ENCODE results near the gene HSPA14.
"Not testable (repeated sequence)": the region's sequence is repeated elsewhere in the genome, so short reads cannot be mapped to it uniquely, and the experiment has no call there.

HSPA14 gene

DNA sequence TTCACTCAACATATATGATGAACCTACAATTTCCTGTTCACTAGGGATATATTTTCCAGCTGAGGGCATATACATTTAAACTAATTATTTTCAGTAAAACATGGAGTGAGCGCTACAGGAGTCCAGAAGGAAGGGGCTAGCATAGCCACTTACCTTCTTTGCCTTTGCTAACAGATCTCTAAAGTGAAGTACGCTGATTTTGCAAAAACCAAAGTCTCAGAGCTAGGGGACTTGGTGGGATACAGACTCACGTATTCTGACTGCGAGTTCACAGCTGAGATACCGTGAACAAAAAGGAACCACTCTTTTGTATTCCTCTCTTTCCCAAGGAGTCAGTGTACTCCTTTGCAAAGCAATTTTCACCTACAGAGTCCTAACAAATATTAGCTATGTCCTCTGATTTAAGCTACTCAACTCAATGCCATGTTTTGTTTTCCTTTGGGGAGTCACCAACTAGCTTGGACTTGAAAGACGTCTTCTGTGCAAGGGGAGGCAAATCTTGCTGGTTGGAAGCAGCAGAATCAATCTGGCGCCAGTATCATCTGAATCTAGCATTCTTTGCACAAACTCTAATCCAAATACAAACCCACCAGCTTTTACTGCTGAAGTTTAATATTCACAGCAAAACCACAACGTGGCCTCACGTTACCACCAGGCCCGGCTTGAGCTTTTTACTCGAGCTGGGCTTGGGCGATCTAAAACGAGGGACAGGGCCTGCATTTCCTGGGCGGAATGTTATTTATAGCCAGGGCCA is 926 bp upstream of the HSPA14 start:
- no peak for DNase-seq

DNA sequence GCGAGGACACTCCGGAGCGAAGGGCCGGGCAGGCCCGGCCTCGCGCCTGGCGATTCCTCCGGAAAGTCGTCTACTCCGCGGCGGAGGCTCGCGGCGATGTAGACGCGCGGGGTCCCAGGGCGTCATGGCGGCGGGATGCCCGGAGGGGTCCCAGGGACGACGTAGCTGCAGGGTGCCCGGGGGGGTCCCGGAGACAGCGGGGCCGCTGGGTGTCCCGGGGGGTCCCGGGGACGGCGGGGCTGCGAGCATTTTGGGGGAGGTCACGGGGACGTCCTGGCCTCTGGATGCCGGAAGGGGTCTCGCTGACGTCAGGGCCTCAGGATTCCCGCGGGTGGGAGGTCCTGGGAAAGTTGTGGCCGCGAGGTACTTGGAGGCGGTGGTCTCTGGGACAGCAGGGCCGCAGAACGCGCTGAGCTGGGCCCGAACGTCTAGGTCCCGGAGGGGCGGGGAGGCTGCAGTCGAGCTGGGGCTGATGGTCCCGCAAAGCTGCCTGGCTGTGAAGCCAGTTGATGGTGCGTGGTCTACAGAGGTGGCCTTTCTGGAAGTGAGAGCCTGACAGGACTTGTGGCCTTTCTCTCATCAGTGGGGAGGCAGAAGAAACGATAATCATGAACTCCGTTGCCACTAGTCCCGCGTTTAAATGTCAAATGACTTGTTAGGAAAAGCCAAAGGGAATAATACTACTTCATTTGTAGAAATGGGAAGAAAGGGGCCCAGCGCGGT is 637 bp downstream of the HSPA14 start:
- DNase-seq = peak; percentile 47

DNA sequence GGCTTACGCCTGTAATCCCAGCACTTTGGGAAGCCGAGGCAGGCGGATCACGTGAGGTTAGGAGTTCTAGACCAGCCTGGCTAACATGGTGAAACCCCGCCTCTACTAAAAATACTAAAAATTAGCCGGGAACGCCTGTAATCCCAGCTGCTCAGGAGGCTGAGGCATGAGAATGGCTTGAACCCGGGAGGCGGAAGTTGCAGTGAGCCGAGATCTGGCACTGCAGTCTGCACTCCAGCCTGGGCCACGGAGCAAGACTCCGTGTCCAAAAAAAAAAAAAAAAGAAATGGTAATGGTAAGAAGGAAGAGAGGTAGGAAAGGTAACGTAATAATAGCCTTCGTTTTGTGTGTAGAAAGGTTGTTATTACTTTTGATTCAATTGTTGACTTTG is 1.2 kb downstream of the HSPA14 start:
- peak; percentile 42 for DNase-seq

GRCh38 chr10:14840178-14840577 is 2.1 kb downstream of the HSPA14 start:
- DNase-seq = no peak

GRCh38 chr10:14843327-14843988 is 5.4 kb downstream of the HSPA14 start:
- no peak for DNase-seq

GRCh38 chr10:14844948-14845347 is 6.8 kb downstream of the HSPA14 start:
- no peak for DNase-seq

- DNase-seq = no peak
Measured at GRCh38 chr10:14852236-14852635, 14.1 kb downstream of the HSPA14 start.

DNA sequence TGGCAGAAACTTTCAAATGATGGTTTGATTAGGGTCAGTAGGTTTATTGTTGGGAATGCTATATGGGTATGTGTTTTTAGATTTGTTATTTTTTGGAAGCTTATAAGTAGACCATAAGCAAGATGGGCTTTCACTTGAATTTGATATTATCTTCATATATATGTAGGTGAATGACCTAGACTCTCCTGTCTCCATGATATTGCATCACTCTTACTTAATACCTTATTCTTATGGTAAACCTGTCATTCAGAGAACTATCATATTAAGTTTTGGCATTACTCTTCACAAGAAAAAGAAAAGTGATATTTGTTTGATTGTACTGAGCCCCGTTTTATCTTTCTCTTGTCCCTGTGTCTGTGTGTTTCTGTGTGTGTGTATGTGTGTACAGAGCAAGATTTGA is 17.3 kb downstream of the HSPA14 start:
- no peak for DNase-seq

DNA sequence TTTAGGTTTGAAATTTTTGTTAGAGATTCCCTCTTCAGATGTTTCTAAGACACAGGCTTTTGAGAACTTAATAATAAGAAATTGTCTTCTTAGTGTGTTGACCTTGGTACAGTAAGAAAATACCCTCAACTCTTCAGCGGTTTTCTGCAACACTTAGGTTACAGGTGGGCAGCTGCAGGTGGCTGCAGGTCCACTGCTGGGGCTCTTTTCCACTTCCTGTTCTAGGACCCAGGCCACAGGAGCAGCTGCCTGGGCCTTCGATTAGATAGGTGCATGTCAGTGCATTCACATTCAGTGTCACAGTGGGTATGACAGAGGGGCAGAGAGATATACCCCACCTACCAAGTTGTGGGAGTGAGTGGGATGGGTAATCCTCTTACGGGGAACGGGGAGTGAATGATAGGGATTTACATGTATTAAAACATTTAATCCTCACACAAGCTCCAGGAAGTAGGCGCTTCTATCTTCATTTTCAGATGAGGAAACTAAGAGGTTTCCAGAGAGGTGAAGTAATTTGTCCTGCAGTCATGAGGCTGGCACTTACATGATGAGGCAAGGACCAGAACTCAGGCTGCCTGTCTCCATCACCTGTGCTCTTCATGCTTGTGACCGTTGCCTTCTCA is 20.3 kb downstream of the HSPA14 start:
- peak; percentile 92 for DNase-seq

DNA sequence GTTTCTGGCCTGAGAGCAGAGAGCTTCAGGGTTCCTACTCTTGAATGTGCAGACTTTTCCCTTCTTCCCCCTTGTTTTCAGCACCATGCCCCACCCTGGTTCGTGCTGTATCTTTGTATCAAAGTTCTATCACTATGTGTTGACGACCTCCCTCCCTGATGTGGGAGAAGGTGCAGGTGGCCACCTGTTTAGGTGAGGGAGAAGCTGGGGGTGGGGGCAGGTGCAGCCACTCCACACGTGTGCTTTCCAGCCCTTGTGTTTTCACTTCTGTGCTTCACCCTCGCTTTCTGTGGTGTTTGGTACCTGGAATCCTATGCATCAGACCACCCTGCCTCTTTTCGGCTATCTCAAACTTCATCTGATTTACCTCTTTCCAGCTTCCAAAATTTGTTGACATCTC is 20.9 kb downstream of the HSPA14 start:
- no peak for DNase-seq

DNA sequence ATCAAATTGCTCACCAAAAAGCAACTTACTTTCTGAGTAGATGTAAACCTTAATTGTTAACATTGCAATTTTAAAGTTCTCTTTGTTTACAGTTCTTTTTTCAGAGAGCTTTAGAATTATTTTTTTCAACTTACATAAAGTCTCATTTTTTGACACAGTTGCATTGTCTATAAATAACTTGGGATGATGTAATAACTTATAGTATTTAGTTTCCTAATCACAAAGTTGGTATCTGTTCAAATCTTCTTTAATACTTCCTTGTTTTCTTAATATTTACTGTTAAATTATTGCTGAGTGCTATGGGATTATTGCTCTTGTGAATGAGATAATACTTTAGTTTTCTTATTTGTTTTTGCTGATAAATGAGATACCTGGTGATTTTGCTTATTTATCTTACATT is 21.7 kb downstream of the HSPA14 start:
- DNase-seq = no peak

DNA sequence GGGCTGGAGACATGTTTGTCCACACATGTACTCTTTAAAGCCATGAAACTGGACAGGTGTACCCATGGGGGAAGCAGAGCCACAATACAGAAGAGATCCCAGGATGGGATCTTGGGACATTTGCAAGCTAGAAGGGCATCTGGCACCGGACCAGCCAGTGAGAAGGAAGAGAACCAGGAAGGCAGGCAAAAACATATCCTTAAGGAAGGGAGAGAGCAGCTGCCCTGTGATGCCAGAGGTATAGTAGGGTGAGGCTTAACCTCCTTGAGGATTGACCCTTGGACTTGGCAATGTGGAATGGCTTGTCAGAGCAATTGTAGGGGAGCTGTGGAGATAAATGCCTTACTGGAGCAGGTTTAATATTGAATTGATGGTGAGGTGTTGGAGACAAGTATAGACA is 22.7 kb downstream of the HSPA14 start:
- no peak for DNase-seq

- DNase-seq = not testable (repeated sequence)
Measured at GRCh38 chr10:14864466-14864865, 26.4 kb downstream of the HSPA14 start.

- not testable (repeated sequence) for DNase-seq
Measured at GRCh38 chr10:14864871-14865270, 26.8 kb downstream of the HSPA14 start.

DNA sequence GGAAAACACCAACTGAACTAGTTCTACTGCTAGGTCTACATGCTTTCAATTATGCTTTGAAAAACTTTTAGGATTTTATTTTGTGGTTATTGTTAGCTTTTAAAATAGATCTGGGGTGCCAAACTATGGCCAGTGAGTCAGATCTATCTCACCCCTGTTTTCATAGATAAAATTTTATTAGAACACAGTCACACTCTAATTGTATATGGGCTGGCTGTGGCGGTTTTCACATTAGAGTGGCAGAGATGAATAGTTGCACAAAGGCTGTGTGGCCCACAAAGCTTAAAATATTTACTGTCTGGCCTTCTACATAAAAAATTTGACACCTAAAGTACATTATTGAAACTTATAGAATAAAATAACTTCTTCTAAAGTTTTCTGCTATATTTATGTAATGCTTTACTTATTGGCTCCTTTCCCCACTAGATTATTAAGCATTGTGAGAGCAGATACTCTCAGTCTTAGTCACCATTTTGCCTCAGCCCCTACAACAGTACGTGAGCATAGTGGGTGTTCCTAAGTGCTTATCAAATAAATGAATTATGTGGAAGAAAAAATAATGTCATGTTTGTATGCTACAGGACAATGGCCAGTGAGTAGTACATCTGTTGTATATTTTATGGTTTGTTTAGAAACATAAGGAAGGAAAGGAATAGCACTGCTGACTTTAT is 35.1 kb downstream of the HSPA14 start:
- DNase-seq = no peak

DNA sequence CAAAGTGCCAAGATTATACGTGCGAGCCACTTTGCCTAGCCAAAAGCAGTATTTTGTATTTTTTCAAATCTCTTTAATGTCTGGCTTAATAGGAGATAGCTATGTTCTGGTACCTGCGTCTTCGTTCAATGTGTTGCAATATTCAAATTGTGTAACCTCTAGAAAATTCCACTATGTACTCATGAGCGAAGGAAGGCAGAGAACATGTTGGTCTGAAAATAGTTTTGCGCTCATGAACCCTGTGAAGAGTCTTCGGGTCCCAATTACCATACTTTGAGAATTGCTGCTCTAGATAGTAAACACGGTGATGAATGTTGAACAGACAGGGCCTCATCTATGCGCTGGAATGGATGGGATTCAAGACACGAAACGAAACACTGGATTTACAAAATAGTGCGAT is 37.8 kb downstream of the HSPA14 start:
- DNase-seq = no peak

DNA sequence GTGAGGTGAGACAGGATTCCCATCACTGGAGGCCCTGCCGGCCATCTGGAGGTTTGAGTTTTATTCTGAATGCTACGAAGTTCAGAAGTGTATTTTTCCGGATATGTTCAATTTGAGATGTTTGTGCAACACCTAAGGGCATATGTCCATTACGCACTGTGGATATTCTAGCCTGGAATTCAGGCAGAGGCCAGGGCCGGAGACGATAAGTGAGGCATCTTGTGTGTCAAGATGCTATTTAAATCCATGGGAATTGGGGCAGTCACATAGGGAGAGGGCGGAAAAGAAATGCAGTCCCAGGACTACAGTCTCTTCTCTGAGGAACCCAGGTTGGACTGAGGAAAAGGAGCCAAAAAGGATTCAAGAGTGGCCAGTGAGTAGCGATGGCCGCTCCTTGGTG is 38.7 kb downstream of the HSPA14 start:
- no peak for DNase-seq

DNA sequence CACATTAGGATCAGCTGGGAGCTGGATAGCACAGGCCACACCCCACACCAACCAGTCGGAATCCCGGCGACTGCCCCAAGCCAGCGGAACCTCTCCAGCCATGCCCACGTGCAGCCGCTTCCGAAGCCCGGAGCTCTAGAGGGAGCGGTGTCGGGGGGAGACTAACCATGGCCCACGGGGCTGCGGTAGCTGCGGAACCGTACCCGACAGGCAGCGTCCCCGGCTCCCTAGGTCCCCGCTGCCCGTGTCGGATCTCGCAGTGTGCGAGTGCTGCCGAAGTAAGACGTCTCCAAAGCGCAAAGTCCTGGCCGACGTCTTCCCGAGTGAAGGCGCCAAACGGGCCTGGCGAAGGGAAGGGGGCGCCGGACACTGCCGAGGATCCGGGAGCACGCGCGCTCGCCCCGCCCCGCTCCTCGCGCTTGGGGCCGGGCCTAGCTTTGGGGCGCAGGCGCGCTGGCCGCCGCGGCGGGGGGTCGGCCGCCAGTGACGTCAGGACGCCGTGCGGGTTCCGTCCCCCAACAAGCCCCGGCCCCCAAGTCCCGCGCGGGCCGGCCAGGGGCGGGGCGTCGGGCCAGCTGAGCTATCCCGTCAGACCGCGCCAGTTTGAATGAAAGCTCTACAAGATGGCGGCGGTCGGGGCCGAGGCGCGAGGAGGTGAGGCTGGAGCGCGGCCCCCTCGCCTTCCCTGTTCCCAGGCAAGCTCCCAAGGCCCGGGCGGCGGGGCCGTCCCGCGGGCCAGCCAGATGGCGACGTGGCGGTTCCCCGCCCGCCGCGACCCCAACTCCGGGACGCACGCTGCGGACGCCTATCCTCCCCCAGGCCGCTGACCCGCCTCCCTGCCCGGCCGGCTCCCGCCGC is 40.4 kb downstream of the HSPA14 start, which contains the start of gene SUV39H2:
Gene SUV39H2, plus strand, starts transcription at position 601 of the 858 bp plus-strand sequence. Its CDS starts 23 bp downstream, at position 624.
- peak; percentile 95 for DNase-seq

- peak; percentile 45 for DNase-seq
Measured at GRCh38 chr10:14879124-14879927, 41.2 kb downstream of the HSPA14 start.

DNA sequence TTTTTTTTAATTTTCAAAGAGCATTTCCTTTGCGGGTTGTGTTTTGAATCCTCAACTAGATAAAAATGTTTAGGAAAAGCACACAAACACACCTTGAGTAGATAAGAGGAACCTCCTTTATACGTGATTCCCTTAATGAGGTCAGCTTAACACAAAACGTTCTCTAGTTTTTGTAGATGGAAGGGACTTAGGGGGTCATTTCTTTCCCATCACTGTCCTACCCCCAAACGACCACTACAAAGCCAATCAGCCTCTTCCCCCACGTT is 41.8 kb downstream of the HSPA14 start:
- no peak for DNase-seq

GRCh38 chr10:14880229-14880628 is 42.1 kb downstream of the HSPA14 start:
- DNase-seq = no peak

Measured in NCI-H82 (cell line).